ENCODE measurements around the gene TBC1D22B. TPM values are rescaled to one million over a fixed set of nuclear protein-coding genes. Genes with fewer than 3 reads are reported as not detected.

The TBC1D22B gene
- polyA plus RNA-seq, 1 donor = 15.2 TPM

DNA sequence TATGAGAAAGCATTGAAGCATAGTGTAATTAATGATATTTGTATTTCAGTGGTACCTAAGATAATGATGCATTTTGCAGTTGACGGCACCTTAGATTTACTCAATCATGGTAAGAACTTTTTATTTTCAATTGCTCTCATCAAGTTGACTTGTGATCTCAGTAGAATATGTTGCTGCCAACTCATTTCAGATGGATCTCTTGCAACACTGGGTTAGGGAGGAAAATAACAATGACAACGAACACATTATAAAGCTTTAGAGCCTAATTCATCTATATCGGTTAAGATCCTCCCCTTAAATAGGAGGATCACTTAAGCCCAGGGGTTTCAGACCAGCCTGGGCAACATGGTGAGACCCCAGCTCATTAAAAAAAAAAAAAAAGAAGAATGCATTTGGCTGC, 18.0 kb upstream of the TBC1D22B start:
- DNase-seq = no peak

DNA sequence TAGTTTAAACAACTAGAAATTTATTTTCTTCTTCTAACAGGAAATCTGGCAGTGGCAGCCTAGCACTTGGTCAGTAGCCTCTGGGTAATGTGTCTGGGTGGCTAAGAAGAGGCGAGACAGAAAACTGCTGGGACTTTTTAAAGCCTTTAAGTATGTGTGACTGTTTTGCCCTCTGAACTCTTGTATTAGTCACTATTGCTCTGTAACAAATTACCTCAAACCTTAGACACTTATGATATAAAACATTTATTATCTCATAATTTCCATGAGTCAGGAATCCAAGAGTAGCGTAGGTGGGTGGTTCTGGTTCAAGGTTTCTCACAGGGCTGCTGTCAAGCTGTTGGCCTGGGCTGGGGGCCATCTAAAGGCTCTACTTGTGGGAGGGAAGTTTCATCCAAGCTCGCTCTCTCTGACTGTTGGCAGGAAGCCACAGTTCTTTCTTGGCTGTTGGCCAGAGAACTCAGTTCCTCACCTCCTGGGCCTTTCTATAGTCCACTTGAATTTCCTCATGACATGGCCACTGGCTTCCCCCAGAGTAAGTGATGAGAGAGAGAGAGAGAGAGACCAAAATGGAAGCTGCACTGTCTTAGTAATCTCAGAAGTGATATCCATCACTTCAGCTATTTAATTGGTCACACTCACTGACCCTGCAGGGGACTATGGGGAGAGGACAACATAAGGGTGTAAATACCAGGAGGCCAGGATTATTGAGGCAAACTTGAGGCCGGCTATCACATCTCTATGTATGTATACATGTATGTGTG, 17.4 kb upstream of the TBC1D22B start:
- peak; percentile 73 for DNase-seq

DNA sequence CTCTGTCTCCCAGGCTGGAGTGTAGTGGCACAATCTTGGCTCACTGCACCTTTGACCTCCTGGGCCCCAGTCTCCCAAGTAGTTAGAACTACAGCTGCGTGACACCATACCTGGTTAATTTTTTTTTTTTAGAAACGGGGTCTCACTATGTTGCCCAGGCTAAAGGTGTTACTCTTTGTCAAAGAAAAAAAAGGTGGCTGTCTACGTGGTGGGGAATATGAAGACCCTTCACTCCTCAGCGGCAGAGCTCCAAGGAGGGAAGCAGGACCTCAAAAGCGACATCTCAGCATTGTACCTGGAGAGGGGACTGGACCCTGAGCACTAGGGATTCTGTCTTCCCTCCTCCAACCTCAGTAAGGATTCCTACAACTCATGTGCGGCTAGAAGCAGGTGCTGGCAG, 16.4 kb upstream of the TBC1D22B start:
- DNase-seq = no peak

DNA sequence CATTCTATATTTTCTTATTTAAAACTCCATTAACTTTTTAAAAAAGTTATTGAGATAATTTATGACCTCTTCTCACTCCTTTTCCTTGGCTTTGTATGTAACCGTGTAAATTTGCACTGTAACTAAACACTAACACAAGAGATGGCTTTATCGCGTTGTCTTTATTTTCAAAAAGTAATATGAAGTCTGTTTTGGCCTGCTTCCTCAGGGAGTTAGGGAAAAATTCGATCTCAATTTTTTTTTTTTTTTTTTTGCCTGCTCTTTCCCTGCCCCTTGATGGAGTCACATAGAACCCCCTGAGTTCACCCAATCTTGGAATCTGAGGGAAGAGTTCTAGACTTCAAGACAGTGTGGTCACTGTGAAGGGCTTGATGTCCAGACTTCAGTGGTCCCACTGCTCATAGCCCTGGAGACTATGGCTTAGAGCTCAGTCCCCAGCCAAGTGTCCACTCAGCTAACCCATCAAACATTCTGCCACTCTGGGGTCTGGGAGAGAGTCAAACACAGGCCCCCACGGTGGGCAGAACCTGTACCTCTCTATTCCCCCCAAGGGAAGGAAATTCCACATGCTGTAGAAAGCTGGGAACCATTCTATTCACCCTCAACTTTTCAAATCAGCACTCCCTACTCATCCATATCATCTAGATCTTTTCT, 15.7 kb upstream of the TBC1D22B start:
- DNase-seq = no peak

- DNase-seq = peak; percentile 13
Measured at GRCh38 chr6:37242429-37243052, 15.0 kb upstream of the TBC1D22B start.

DNA sequence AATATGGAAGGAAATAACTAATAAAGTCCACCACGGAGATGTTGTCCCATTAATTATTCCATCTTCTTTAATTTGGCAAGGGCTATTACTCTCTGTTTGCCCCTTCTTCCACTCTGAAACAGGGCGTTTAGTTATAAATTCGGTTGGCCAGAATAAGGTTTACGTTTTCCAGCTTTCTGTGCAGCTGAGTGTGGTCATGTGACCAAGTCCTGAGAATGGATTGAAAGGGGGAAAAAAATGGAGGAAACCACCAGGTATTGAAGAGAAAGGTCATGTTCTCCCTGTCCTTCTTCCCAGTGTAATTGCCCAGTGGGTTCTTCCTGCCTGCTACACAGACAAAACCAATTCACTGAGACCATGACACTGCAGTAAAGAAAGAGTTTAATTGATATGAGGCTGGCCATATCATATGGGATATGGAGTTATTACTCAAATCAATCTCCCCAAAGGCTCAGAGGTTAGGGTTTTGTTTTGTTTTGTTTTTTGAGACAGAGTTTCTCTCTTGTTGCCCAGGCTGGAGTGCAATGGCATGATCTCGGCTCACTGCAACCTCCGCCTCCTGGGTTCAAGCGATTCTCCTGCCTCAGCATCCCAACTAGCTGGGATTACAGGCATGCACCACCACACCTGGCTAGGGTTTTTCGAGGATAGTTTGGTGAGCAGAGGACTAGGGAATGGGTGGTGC, 14.3 kb upstream of the TBC1D22B start:
- no peak for DNase-seq

DNA sequence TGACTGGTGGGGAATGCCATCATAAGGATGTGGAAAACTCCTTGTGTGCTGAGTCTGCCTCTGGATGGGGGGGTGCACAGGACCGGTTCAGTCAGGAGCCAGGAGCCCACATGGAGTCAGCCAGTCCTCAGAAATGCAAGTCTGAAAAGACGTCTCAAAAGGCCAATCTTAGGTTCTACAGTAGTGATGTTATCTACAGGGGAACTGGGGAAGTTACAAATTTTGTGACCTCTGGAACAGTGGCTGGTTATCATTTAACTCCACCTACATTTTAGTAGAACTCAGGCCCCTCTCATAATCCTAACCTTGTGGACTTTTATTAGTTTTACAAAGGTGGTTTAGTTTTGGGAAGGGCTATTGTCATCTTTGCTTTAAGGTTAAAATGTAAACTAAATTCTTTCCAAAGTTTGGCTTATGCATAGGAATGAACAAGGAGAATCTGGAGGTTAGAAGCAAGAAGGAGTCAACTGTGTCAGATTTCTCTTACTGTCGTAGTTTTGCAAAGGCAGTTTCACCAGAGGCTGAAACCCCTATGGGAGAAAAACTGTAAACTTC, 13.7 kb upstream of the TBC1D22B start:
- no peak for DNase-seq

DNA sequence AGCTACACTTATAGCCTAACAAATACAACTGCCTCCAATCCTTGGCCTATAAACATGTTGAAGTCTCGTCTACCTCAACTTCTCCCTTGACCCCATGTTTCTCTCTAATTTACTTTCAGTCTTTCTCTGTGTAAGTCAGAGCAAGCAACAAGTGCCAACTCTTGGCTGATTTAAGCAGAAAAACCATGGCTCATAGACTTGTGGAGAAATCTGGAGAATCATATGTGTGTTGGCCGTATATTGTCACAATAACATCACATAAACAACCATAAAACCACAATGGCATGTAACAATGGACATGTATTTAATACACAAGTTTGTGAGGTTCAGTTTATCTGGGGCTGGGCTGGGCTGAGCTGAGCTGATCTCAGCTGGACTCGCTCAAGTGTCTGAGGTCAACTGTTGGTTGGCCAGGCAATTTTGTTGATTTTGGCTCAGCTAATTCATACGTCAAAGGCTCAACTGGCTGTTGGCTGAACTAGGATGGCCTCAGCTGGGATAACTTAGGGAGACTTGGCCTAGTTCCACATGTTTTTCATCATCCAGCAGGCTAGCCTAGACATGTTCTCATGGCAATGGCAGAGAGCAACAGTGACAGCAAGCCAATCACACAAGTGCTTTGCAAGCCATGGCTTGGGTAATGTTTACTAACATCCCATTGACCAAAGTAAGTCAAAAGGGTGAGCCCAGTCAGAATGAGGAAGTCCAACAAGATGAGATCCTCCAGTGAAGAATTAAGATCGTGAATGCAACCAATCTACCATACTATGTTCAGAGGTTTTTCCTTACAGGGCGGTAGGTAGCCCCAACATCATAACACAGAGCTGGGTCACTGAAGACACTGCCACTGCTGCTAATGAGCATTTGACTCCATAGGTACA, 12.9 kb upstream of the TBC1D22B start:
- peak; percentile 88 for DNase-seq

DNA sequence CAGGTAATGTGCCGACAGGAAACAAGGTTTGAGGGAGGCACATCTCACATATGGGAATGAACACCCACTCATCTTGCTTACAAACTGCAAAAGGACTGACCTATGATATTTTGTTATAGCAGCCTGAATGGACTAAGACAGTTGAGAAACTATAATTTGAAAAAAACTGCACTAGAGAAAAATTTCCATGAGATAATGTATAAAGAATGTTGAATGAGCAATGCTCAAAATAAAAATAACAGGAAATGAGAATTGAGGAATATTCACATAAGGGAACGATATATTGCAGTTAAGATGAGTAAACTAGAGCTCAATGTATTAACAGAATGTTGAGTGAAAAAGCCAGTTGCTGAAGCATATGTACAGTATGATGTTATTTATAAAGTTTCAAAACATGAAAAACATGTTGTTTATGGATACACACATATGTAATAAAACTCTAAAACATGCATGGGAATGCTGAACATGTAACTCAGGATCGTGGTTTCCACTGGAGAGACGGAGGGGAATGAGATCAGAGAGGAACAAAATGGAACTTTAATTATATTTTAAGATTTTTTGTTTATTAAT, 6.3 kb upstream of the TBC1D22B start:
- no peak for DNase-seq

DNA sequence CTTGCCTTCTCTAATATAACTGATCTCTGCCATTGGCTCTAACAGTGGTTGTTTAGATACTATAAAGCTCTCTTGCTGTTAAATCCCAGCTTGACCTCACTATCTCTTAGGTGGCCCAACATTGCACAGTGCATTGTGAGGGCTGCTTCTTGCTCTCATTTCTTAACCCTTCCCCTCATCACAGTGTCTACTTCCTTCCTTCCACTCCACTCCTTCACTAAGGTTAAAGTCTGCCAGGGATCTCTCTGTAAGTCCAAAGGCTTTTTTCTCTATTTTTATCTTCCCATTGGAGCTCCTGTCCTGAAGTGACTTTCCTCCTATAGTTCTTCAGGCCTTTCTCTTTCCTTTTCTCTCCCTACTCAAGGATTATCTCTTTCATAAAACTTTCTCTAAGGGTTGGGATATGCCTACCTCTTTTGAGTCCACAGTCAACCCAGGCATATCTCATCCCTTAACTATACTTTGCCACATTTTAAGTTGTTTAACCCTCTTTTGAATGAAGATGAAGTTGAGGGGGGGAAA, 4.0 kb upstream of the TBC1D22B start:
- no peak for DNase-seq

- DNase-seq = no peak
Measured at GRCh38 chr6:37254881-37255280, 2.7 kb upstream of the TBC1D22B start.

DNA sequence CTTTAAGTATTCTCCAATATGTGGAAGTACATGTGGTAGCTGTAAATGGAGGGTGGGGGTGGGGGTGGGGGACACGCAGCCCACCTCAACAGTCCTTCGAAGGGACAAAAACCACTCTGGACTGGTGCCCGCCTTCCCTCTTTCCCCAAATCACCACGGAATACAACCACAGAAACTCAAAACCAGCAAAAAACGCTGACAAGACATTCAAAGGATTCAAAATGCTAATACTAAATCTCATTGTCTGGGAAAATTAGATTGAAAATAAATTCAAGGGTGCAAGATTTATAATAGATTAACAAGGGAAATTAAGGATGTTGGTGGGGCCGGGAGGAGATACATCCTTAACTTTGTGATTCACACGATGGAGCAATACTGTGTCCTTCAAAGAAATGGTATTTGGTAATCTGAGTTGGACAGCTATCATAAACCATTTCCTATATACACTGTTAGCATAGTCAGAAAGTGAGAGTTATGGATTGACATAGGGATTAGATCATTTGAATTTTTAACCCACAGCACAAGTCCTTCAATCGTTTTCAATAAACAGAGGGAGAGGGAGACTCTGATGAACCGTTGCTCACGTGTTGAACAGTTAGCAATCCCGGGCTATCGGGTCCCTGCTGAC, 766 bp upstream of the TBC1D22B start:
- DNase-seq = no peak

- DNase-seq = no peak
Measured at GRCh38 chr6:37257320-37257633, 295 bp upstream of the TBC1D22B start.

GRCh38 chr6:37258405-37259105, 983 bp downstream of the TBC1D22B start:
- no peak for DNase-seq

DNA sequence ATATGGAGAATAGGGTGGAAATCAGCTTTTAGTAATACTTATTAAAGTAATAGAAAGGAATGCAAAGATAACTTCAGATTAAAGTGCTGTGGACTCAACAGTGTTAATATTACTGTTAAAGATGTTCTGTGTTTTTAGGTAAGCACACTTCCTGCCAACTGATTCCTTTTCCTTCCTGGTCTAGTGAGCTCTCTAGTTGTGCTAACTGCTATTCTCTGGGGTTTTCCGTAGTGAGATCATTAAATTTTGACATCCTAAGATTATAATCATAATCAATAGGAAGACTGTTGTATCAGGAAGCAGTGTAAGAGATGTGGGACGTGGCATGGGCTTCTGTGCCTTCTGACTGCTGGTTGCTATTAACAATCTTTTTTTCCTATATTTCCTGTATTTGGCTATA, 1.6 kb downstream of the TBC1D22B start:
- no peak for DNase-seq

DNA sequence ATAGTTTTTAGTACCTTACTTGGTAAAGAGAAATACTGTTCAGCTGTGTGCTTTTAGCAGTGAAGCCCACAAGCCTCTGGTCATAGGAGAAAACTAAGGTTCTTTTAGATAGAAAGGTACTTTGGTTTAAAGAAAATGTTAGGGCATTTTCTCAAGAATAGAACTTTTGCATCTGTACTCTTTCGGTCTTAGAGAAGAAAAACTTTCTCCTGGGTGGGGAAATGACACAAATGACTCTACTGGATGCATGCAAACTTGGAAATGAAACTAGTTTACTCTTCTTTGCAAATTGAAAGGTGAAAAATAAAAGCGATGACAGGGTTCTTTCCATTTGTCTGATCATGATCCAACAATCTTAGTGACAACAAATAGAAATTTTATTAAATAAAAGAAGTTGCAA, 2.5 kb downstream of the TBC1D22B start:
- DNase-seq = no peak

DNA sequence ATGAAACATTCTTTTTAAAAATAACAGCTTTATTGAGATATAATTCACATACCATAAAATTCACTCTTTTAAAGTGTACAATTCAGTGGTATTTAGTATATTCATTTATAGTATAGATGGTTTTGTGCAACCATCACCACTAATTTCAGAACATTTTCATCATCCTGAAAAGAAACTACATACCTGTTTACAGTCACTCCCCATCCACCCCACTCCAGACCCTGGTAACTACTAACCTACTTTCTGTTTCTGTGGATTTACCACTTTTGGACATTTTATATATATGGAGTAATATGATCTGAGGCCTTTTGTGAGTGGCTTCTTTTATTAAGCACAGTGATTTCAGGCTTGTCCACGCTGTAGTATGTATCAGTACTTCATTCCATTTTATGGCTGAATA, 2.9 kb downstream of the TBC1D22B start:
- no peak for DNase-seq

GRCh38 chr6:37261198-37261597, 3.6 kb downstream of the TBC1D22B start:
- DNase-seq = no peak

- no peak for DNase-seq
Measured at GRCh38 chr6:37262446-37263026, 5.0 kb downstream of the TBC1D22B start.

DNA sequence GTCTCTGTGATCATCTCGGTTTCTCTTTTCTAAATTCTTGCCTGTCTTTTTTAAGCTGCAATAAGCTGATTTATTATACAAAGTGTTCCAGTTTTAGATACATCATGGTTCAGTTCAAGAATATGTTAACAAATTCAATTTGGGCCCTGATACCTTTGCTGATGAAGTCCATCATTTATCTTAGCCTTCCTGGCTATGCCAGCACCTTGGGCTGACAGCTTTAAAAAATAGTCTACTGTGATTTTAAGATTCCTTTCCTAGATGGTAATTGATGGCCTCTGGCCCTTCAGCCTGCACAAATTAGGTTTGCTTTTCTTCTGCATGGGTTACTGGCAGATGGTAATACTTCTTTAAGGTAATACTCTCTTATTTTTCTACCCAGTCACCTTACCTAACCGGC, 7.4 kb downstream of the TBC1D22B start:
- DNase-seq = no peak
